Common myeloid progenitor, CD34-positive (primary cell): ENCODE measurements around the gene DOCK3.
"Not testable (repeated sequence)": the region's sequence is repeated elsewhere in the genome, so short reads cannot be mapped to it uniquely, and the experiment has no call there.

Experiments
- CTCF ChIA-PET: fragments of 350-600 bp; sonication (Branson Sonifier 250); formaldehyde crosslinking; loops from one replicate; lab custom pipeline; 2021; ENCODE audit warnings: antibody characterized with exemption; lab: Charles Lee
- POLR2A ChIA-PET: fragments of 350-600 bp; sonication (Branson Sonifier 250); formaldehyde crosslinking; loops from one replicate; lab custom pipeline; 2021; ENCODE audit warnings: antibody characterized with exemption; lab: Charles Lee
- DNase-seq, 3 donors: peaks; one replicate each; pipeline versions ENCODE4 v3.0.0 to v3.0.0-alpha.2; 2013
- H3K27ac ChIP-seq, 2 experiments: 1 replicate in 1 of 2; 2 replicates in 1 of 2; pipeline ENCODE4 v1.7.0; 2013; ENCODE audit warnings: inconsistent platforms in 2 of 2, low read length in 2 of 2, mild to moderate bottlenecking in 2 of 2, low read depth in 1 of 2, moderate library complexity in 1 of 2; ENCODE audit not compliant: severe bottlenecking in 2 of 2, insufficient read depth in 1 of 2, poor library complexity in 1 of 2
- H3K27me3 ChIP-seq, 5 experiments: replicated peaks in 2 of 5; 1 replicate in 3 of 5; 2 replicates in 2 of 5; pipeline versions ENCODE4 v1.6.1 to v1.7.0; 2013; ENCODE audit warnings: low read length in 4 of 5, mild to moderate bottlenecking in 2 of 5, moderate library complexity in 2 of 5, inconsistent platforms in 1 of 5; ENCODE audit not compliant: insufficient read depth in 5 of 5, control insufficient read depth in 4 of 5
- H3K36me3 ChIP-seq, 4 experiments: 1 replicate in 2 of 4; 2 replicates in 2 of 4; pipeline versions ENCODE4 v1.6.1 to v1.7.0; 2013; ENCODE audit warnings: low read length in 3 of 4, control low read depth in 1 of 4, mild to moderate bottlenecking in 1 of 4; ENCODE audit not compliant: control insufficient read depth in 4 of 4, insufficient read depth in 4 of 4
- H3K4me1 ChIP-seq, 4 experiments: 1 replicate in 3 of 4; 2 replicates in 1 of 4; pipeline versions ENCODE4 v1.6.1 to v1.7.1; 2013; ENCODE audit warnings: low read length in 3 of 4, mild to moderate bottlenecking in 3 of 4, control low read depth in 1 of 4, inconsistent platforms in 1 of 4, moderate library complexity in 1 of 4; ENCODE audit not compliant: control insufficient read depth in 4 of 4, insufficient read depth in 4 of 4; ENCODE audit errors: control extremely low read depth in 1 of 4
- H3K4me3 ChIP-seq, 7 experiments: 1 replicate in 4 of 7; 2 replicates in 3 of 7; pipeline versions ENCODE4 v1.5.1 to v1.7.0; 2013; ENCODE audit warnings: mild to moderate bottlenecking in 7 of 7, low read length in 6 of 7, moderate library complexity in 6 of 7, inconsistent platforms in 2 of 7, low read depth in 2 of 7, control low read depth in 1 of 7; ENCODE audit not compliant: insufficient read depth in 4 of 7, control insufficient read depth in 1 of 7; ENCODE audit errors: extremely low read depth in 1 of 7
- H3K9me3 ChIP-seq, 5 experiments: 1 replicate in 4 of 5; 2 replicates in 1 of 5; pipeline versions ENCODE4 v1.6.1 to v1.7.1; 2013; ENCODE audit warnings: low read length in 4 of 5, mild to moderate bottlenecking in 2 of 5, inconsistent platforms in 1 of 5, low read depth in 1 of 5, moderate library complexity in 1 of 5; ENCODE audit not compliant: control insufficient read depth in 4 of 5, insufficient read depth in 2 of 5; ENCODE audit errors: control extremely low read depth in 1 of 5
- WGBS: methylation state at CpG from one replicate; pipeline ENCODE4 v1.1.5; 2013; ENCODE audit not compliant: insufficient coverage; 5-methylcytosine and 5-hydroxymethylcytosine counted together

Gene DOCK3

DNA sequence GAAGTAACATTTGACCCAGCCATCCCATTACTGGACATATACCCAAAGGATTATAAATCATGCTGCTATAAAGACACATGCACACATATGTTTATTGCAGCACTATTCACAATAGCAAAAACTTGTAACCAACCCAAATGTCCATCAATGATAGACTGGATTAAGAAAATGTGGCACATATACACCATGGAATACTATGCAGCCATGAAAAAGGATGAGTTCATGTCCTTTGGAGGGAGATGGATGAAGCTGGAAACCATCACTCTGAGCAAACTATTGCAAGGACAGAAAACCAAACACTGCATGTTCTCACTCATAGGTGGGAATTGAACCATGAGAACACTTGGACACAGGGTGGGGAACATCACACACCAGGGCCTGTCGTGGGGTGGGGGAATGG is 208.0 kb downstream of the DOCK3 start:
- H3K27ac ChIP-seq, POLR2A ChIA-PET, DNase-seq, H3K9me3 ChIP-seq, H3K36me3 ChIP-seq, H3K4me1 ChIP-seq, H3K27me3 ChIP-seq, CTCF ChIA-PET, H3K4me3 ChIP-seq: not testable (repeated sequence)
- WGBS = no CpG with 5 or more reads among the region's 1 CpG

DNA sequence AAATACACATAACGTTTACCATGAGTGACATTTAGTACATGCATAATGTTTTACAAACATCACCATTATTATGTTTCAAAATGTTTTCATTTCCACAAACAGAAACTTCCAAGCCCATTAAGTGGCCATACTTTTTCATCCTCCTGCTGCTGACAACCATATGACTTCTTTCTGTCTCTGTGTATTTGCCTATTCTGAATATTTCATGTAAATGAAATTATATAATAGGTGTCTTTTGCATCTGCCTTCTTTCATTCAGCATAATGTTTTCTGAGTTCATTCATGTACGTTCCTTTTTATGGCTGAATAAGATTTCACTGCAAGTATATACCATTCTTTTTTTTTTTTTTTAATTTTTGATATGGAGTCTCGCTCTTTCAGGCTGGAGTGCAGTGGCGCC is 209.0 kb downstream of the DOCK3 start:
- Histone ChIP-seq H3K27me3 (no peaks in the 10 kb centered on the region), H3K4me3 (no peak overlapping the region), H3K9me3 (no peaks in the 10 kb centered on the region), H3K4me1 (no peaks in the 10 kb centered on the region), H3K27ac (no peak overlapping the region), H3K36me3 (no peaks in the 10 kb centered on the region)
- ChIA-PET CTCF (interaction anchor here (1.3 kb wide), 1 partner anchor 264 kb away, joined by 3 read pairs; no protein-coding TSS in a partner anchor), POLR2A (no interaction called here)
- WGBS = no CpG with 5 or more reads among the region's 4 CpGs
- no peak for DNase-seq

DNA sequence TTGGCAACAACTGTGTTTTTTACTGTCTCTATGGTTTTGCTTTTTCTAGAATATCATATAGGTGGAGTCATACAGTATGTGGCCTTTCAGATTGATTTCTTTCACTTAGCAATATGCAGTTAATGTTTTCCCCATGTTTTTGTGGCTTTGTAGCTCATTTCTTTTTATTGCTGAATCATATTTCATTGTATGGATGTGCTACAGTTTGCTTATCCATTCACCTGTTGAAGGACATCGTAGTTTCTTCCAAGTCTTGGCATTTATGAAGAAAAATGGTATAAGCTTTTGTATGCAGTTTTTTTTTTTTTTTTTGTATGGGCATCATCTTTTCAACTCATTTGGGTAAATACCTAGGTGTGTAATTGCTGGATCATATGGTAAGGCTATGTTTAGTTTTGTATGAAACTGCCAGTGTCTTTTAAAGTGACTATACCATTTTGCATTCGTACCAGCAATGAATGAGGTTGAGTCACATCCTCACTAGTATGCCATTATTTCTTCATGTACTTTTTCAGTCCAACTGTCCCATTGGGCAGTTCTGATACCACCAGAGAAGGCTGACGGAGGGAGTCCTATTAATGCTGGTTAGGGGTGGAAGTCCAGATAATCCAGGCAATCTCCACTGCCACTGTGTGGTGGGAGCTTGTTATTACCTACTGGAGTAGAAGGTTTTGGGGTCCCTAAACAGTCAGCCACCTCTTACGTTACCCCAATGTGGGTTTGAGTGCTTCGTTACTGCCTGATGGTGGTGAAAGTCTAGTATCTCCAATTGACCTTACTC is 210.5 kb downstream of the DOCK3 start:
- Histone ChIP-seq H3K9me3 (no peaks in the 10 kb centered on the region), H3K4me1 (no peaks in the 10 kb centered on the region), H3K27me3 (no peaks in the 10 kb centered on the region), H3K36me3 (no peaks in the 10 kb centered on the region), H3K4me3 (no peak overlapping the region), H3K27ac (no peak overlapping the region)
- peak; percentile 21 to 54 (median 30) for DNase-seq
- 90% methylated on average over 3 of the region's 5 CpGs for WGBS
- POLR2A ChIA-PET = no interaction called here
- CTCF ChIA-PET = interaction anchor here (0.6 to 1.7 kb wide), 5 partner anchors 87 to 284 kb away, joined by 3 to 8 read pairs (median 3); partner anchors contain the start of gene MAPKAPK3

DNA sequence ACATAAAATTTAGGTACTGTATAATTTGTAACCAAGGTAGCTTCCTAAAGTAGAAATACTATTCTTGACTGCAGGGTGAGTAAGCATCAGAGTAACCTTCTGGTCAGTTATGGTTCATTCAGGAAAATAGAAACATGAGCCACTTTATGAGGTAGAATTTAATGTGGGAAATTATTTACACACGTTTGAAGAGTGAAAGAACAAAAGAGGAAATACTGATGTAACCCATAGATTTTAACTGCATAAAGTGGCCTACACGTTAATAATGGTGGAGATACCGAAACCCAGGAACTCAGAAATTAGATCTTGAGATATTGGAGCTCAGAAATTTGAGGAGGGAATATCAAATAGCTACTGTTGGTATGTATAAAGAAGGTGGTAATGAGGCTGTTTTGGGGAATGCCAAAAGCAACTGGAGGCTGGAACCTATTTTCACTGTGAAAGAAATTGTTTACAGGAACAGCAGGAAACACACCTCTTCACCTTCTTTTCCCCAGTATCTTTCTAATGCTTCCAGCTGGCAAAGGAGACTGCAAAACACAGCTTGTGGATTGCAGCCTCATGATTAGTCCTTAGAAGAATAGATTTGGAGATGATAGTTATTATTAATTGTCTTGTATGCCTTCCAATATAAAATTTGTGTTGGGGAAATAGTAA is 216.1 kb downstream of the DOCK3 start:
- DNase-seq = no peak
- Histone ChIP-seq H3K36me3 (no peaks in the 10 kb centered on the region), H3K4me3 (no peak overlapping the region), H3K27me3 (no peaks in the 10 kb centered on the region), H3K4me1 (no peaks in the 10 kb centered on the region), H3K27ac (no peak overlapping the region), H3K9me3 (peaks cover 0 to 9% (median 0%) of the 10 kb centered on the region in 5 experiments)
- ChIA-PET POLR2A (no interaction called here), CTCF (no interaction called here)
- WGBS = 55% methylated on average over 3 of the region's 3 CpGs

DNA sequence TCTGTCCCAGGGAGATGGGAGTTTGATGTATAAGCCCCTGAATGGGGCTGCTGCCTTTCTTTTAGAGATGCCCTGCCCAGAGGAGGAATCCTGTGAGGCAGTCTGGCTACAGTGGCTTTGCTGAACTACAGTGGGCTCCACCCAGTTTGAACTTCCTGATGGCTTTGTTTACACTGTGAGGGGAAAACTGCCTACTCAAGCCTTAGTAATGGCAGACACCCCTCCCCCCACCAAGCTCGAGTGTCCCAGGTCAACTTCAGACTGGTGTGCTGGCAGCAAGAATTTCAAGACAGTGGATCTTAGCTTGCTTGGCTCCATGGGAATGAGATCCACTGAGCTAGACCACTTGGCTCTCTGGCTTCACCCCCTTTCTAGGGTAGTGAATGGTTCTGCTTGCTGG is 226.4 kb downstream of the DOCK3 start:
- H3K36me3 ChIP-seq, H3K4me1 ChIP-seq, H3K9me3 ChIP-seq, H3K4me3 ChIP-seq, DNase-seq, POLR2A ChIA-PET, H3K27me3 ChIP-seq, H3K27ac ChIP-seq, CTCF ChIA-PET: not testable (repeated sequence)
- no CpG with 5 or more reads among the region's 1 CpG for WGBS

DNA sequence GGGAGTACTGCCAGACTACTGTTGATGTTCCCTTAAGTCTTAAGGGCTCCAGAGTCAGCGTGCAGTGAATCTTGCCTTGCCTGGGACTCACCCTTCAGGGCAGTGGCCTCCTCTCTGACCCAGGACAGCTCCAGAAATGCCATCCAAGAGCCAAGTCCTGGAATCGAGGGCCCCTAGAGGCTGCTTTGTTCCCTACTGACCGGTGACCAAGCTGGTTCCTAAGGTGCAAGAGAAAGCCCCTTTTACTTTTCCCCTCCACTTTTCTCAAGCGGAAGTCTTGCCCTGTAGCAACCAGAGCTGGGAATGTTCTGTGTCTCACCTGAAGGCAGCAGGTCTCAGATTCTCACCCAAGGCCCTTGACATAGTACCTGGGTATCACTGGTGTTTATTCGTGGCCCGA is 238.0 kb downstream of the DOCK3 start:
- peaks cover 0 to 4% (median 3%) of the 10 kb centered on the region in 5 experiments for H3K9me3 ChIP-seq
- no peaks in the 10 kb centered on the region for H3K27me3 ChIP-seq
- no peak for DNase-seq
- H3K4me1 ChIP-seq = peaks cover 0 to 8% (median 3%) of the 10 kb centered on the region in 4 experiments
- H3K36me3 ChIP-seq = no peaks in the 10 kb centered on the region
- 84% methylated on average over 4 of the region's 6 CpGs for WGBS
- CTCF ChIA-PET = no interaction called here
- POLR2A ChIA-PET = no interaction called here
- H3K4me3 ChIP-seq = no peak overlapping the region
- H3K27ac ChIP-seq = no peak overlapping the region

DNA sequence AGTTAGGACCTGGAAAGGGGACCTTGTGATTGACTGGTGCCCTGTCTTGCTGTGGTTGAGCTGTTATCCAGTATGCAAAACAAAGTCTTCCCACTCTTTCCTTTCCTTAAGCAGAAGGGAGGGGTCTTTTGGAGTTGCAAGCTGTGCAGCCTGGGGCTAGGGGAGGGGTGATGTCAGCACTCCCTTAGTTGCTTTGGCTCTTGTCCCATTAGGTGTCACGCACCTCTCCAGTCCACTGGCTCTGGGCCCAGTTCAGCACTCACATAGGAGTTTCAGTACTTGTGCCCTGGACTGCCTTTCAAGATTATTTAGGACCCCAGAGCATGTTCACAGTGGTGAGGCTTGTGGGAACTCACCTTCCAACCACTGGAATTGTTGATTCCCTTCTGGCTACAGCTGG is 238.5 kb downstream of the DOCK3 start:
- no peak for DNase-seq
- 100% methylated on average over 1 of the region's 1 CpG for WGBS
- CTCF ChIA-PET = no interaction called here
- no peak overlapping the region for H3K27ac ChIP-seq
- POLR2A ChIA-PET = no interaction called here
- H3K4me3 ChIP-seq = no peak overlapping the region
- H3K36me3 ChIP-seq = no peaks in the 10 kb centered on the region
- H3K4me1 ChIP-seq = peaks cover 0 to 8% (median 3%) of the 10 kb centered on the region in 4 experiments
- H3K27me3 ChIP-seq = no peaks in the 10 kb centered on the region
- H3K9me3 ChIP-seq = peaks cover 0 to 4% (median 3%) of the 10 kb centered on the region in 5 experiments
